HepG2 (cell line): ENCODE results near the gene DLX1. TPM values are rescaled to one million over a fixed set of nuclear protein-coding genes. Genes with fewer than 3 reads are reported as not detected.

Experiments
- ATAC-seq: fragments of 200-7000 bp; cut with Tn5 transposase; 3 replicates; pipeline ENCODE4 v1.9.1; 2020; ENCODE audit warnings: mild to moderate bottlenecking, moderate library complexity
- BruUV-seq: library from RNA; stranded (reverse); fragments of 400-500 nt; replicated peaks from 2 replicates; lab custom pipeline; 2021; lab: Mats Ljungman, UMichigan
- CTCF ChIA-PET: fragments of 300-600 bp; formaldehyde crosslinking; extraction: SDS; loops from one replicate; lab custom pipeline; 2021; ENCODE audit warnings: low total read pairs, inconsistent platforms, low intra/inter-chr PET ratio; lab: Yijun Ruan, JAX
- POLR2A ChIA-PET: fragments of 350-600 bp; sonication (Branson Sonifier 250); formaldehyde crosslinking; loops from one replicate; lab custom pipeline; 2020; ENCODE audit warnings: antibody characterized with exemption, inconsistent platforms; lab: Yijun Ruan, JAX
- DNase-seq: peaks from one replicate; pipeline ENCODE4 v3.0.0-alpha.2; 2015; ENCODE audit warnings: low spot score
- FAIRE-seq: peaks from 3 replicates; lab custom pipeline; 2011; peaks lifted over from hg19 to GRCh38; lab: Jason Lieb, UNC
- H2AFZ ChIP-seq: one replicate; pipeline ENCODE4 v1.6.1; 2011; ENCODE audit warnings: low read length, inconsistent platforms
- H3K27ac ChIP-seq: fragments of 300-600 bp; 3 replicates; pipeline ENCODE4 v1.8.0; 2011; ENCODE audit warnings: mixed run types, mild to moderate bottlenecking, mixed read lengths, low read length, inconsistent platforms; ENCODE audit not compliant: insufficient read depth; ENCODE audit errors: extremely low read length
- H3K27me3 ChIP-seq, 2 experiments: fragments of 200-600 bp in 1 of 2; 2 replicates in 1 of 2; 3 replicates in 1 of 2; pipeline versions ENCODE4 v1.6.0 to v1.8.0; 2011; ENCODE audit warnings: low read length in 2 of 2, mild to moderate bottlenecking in 2 of 2, moderate library complexity in 2 of 2, inconsistent platforms in 1 of 2; ENCODE audit not compliant: insufficient read depth in 2 of 2, control insufficient read depth in 1 of 2
- H3K36me3 ChIP-seq, 2 experiments: fragments of 200-600 bp in 1 of 2; replicated peaks in 1 of 2; 2 replicates in 1 of 2; 3 replicates in 1 of 2; pipeline versions ENCODE4 v1.5.1 to v1.8.0; 2011; ENCODE audit warnings: low read length in 2 of 2, inconsistent platforms in 1 of 2; ENCODE audit not compliant: insufficient read depth in 2 of 2, control insufficient read depth in 1 of 2
- H3K4me1 ChIP-seq: 2 replicates; pipeline ENCODE4 v1.5.1; 2012; ENCODE audit warnings: low read length, inconsistent platforms; ENCODE audit not compliant: insufficient read depth
- H3K4me2 ChIP-seq: 2 replicates; pipeline ENCODE4 v1.6.0; 2011; ENCODE audit warnings: low read depth, low read length, inconsistent platforms
- H3K4me3 ChIP-seq, 3 experiments: fragments of 200-600 bp in 1 of 3; sonication (generic), shearing (Covaris generic) in 1 of 3; replicated peaks in 1 of 3; 2 replicates each; pipeline ENCODE4 v1.5.1; 2011 to 2016; ENCODE audit warnings: low read length in 3 of 3, inconsistent platforms in 2 of 3, low read depth in 2 of 3, mild to moderate bottlenecking in 2 of 3, control low read depth in 1 of 3, mixed read lengths in 1 of 3; ENCODE audit not compliant: insufficient read depth in 1 of 3
- H3K79me2 ChIP-seq: one replicate; pipeline ENCODE4 v1.6.1; 2011; ENCODE audit warnings: low read length, inconsistent platforms; ENCODE audit not compliant: insufficient read depth
- H3K9ac ChIP-seq: 2 replicates; pipeline ENCODE4 v1.6.0; 2011; ENCODE audit warnings: mild to moderate bottlenecking, low read depth, low read length, inconsistent platforms; ENCODE audit not compliant: insufficient read depth
- H3K9me3 ChIP-seq: 2 replicates; pipeline ENCODE4 v1.5.1; 2012; ENCODE audit warnings: mild to moderate bottlenecking, low read length
- H4K20me1 ChIP-seq: 2 replicates; pipeline ENCODE4 v1.6.0; 2011; ENCODE audit warnings: inconsistent platforms, mild to moderate bottlenecking, low read length, moderate library complexity; ENCODE audit not compliant: insufficient read depth
- BHLHE40 ChIP-seq: IDR thresholded peaks from 2 replicates; pipeline ENCODE4 v1.6.1; 2011; ENCODE audit warnings: low read length, improper control_type of control experiment
- CENPX ChIP-seq: sonication (generic); formaldehyde crosslinking; IDR thresholded peaks from 2 replicates; pipeline ENCODE4 v1.9.0; 2021; ENCODE audit warnings: mild to moderate bottlenecking, missing genetic modification reagents, moderate library complexity
- DMAP1 ChIP-seq: IDR thresholded peaks from 2 replicates; pipeline ENCODE4 v1.6.1; 2016
- HOXA9 ChIP-seq: sonication (generic); formaldehyde crosslinking; IDR thresholded peaks from 2 replicates; pipeline ENCODE4 v1.8.1; 2022; ENCODE audit warnings: missing genetic modification reagents, mild to moderate bottlenecking, moderate library complexity, borderline replicate concordance
- IRX3 ChIP-seq: sonication (generic); formaldehyde crosslinking; IDR thresholded peaks from 2 replicates; pipeline ENCODE4 v1.8.1; 2023; ENCODE audit warnings: mild to moderate bottlenecking, low read depth, missing genetic modification reagents, borderline replicate concordance
- NAIF1 ChIP-seq: sonication (generic); formaldehyde crosslinking; IDR thresholded peaks from 2 replicates; pipeline ENCODE4 v1.5.0; 2020; ENCODE audit warnings: mild to moderate bottlenecking, missing genetic modification reagents, borderline replicate concordance
- NFKBIZ ChIP-seq: IDR thresholded peaks from 2 replicates; pipeline ENCODE4 v1.6.1; 2018; ENCODE audit warnings: missing genetic modification reagents, missing compliant biosample characterization
- PCBP1 ChIP-seq: fragments of 200-400 bp; formaldehyde crosslinking; IDR thresholded peaks from 2 replicates; pipeline ENCODE4 v1.6.1; 2017; ENCODE audit warnings: mild to moderate bottlenecking, low read depth, low read length, borderline replicate concordance
- RAD21 ChIP-seq: fragments of 450-650 bp; formaldehyde crosslinking; IDR thresholded peaks from 2 replicates; pipeline ENCODE4 v1.5.0; 2020; ENCODE audit warnings: mild to moderate bottlenecking
- RAD51 ChIP-seq: fragments of 450-650 bp; IDR thresholded peaks from 2 replicates; pipeline ENCODE4 v1.6.1; 2016; ENCODE audit warnings: borderline replicate concordance
- SNRNP70 ChIP-seq: fragments of 200-400 bp; formaldehyde crosslinking; IDR thresholded peaks from 2 replicates; pipeline ENCODE4 v1.6.1; 2017; ENCODE audit warnings: mild to moderate bottlenecking, low read depth, low read length, moderate library complexity
- ZNF138 ChIP-seq: sonication (generic); formaldehyde crosslinking; IDR thresholded peaks from 2 replicates; pipeline ENCODE4 v1.5.0; 2020; ENCODE audit warnings: mild to moderate bottlenecking, low read depth, missing genetic modification reagents
- ZNF224 ChIP-seq: sonication (generic); formaldehyde crosslinking; IDR thresholded peaks from 2 replicates; pipeline ENCODE4 v1.5.0; 2020; ENCODE audit warnings: mild to moderate bottlenecking, missing genetic modification reagents
- ZNF317 ChIP-seq: sonication (generic); formaldehyde crosslinking; IDR thresholded peaks from 2 replicates; pipeline ENCODE4 v1.5.0; 2020; ENCODE audit warnings: mild to moderate bottlenecking, missing genetic modification reagents
- ZNF350 ChIP-seq: sonication (generic); formaldehyde crosslinking; IDR thresholded peaks from 2 replicates; pipeline ENCODE4 v1.4.0; 2020; ENCODE audit warnings: mild to moderate bottlenecking, low read depth, missing genetic modification reagents, borderline replicate concordance
- ZNF563 ChIP-seq: sonication (generic); formaldehyde crosslinking; IDR thresholded peaks from 2 replicates; pipeline ENCODE4 v1.8.0; 2022; ENCODE audit warnings: mild to moderate bottlenecking, moderate library complexity, missing genetic modification reagents
- ZNF766 ChIP-seq: sonication (generic); formaldehyde crosslinking; IDR thresholded peaks from 2 replicates; pipeline ENCODE4 v1.5.0; 2020; ENCODE audit warnings: missing genetic modification reagents, borderline replicate concordance
- ZNF773 ChIP-seq: sonication (generic); formaldehyde crosslinking; IDR thresholded peaks from 2 replicates; pipeline ENCODE4 v1.4.0; 2020; ENCODE audit warnings: missing genetic modification reagents, borderline replicate concordance
- WGBS: methylation state at CpG from one replicate; pipeline ENCODE4 v1.1.6; 2017; ENCODE audit warnings: low lambda C conversion rate; 5-methylcytosine and 5-hydroxymethylcytosine counted together
- in situ Hi-C: cut with HindIII; loops from 2 replicates; pipeline ENCODE4 v1.10.0; 2017; ENCODE audit warnings: low pct_unique_long_range_greater_than_20kb; ENCODE audit not compliant: extremely low pct_ligation_motif_present
- intact Hi-C: fragments of 100-400 bp; cut with micrococcal nuclease; formaldehyde crosslinking; loops from one replicate; pipeline ENCODE4 v1.10.0; 2022; ENCODE audit not compliant: unreplicated experiment
- polyA plus RNA-seq, 8 experiments: library from polyadenylated mRNA; depleted of rRNA in 3 of 8; stranded (reverse) in 7 of 8; unstranded in 1 of 8; fragments of >200 nt; fragmentation: Illumina TruSeq in 4 of 8; extraction: Trizol in 4 of 8; gene quantifications; 2 replicates each; pipeline versions ENCODE4 v1.2.1 to v1.2.3, GENCODE V29; 2011 to 2016; ENCODE audit warnings: low read depth in 4 of 8, missing spikeins in 1 of 8, mixed read lengths in 1 of 8; ENCODE audit not compliant: insufficient read depth in 1 of 8
- total RNA-seq, 5 experiments: library from RNA; depleted of rRNA; stranded (reverse); fragments of >200 nt; fragmentation: Illumina TruSeq; extraction: Trizol; gene quantifications; 2 replicates each; pipeline ENCODE4 v1.2.3, GENCODE V29; 2016; ENCODE audit warnings: low read depth in 1 of 5

DLX1 gene
- total and polyA plus RNA-seq, 2 of the 13 experiments (the other 11 are each of a cell fraction or from before 2014, with no cell fraction given) = 0.18 to 0.86 TPM

DNA sequence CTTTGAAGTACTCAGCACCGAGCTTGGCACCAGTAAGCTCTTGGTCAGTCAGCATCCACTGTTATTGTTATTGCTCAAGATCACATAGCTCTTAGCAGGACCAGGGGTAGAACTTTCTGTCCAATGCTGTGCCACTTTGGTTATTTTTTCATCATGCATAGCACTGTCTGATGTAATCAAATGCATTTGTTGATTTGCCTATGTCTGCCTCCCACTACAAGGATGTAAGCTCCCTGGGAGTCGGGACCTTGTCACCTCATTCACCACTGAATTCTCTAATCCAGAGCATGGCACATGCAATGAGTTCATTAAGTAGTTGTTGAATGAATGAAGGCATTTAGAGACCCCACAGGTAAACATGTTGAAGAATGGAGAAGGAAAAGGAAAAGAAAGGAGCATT, 29.0 kb upstream of the DLX1 start:
- TF ChIP-seq ZNF773 (CRISPR knock-in tag) = no peak
- TF ChIP-seq BHLHE40 = no peak
- TF ChIP-seq RAD51 = no peak
- TF ChIP-seq ZNF138 (CRISPR knock-in tag) = no peak
- TF ChIP-seq CENPX (CRISPR knock-in tag) = no peak
- TF ChIP-seq IRX3 (CRISPR knock-in tag) = no peak
- TF ChIP-seq ZNF766 (CRISPR knock-in tag) = no peak
- no peak for TF ChIP-seq PCBP1
- TF ChIP-seq NAIF1 (CRISPR knock-in tag) = no peak
- no peak for TF ChIP-seq SNRNP70
- TF ChIP-seq ZNF350 (CRISPR knock-in tag) = no peak
- TF ChIP-seq ZNF317 (CRISPR knock-in tag) = no peak
- no peak for TF ChIP-seq ZNF224
- TF ChIP-seq HOXA9 = no peak
- no peak for TF ChIP-seq NFKBIZ (CRISPR knock-in tag)
- no peak for TF ChIP-seq ZNF563 (CRISPR knock-in tag)
- no peak for TF ChIP-seq DMAP1 (CRISPR knock-in tag)
- no peak for TF ChIP-seq RAD21 (CRISPR knock-in tag)
- Histone ChIP-seq H3K4me1 (peaks cover 34% of the 10 kb centered on the region), H3K27ac (no peak overlapping the region), H3K36me3 (no peaks in the 10 kb centered on the region), H3K4me2 (no peak overlapping the region), H3K4me3 (no peak overlapping the region), H3K9ac (no peak overlapping the region), H3K27me3 (no peaks in the 10 kb centered on the region), H3K79me2 (no peaks in the 10 kb centered on the region), H2AFZ (no peak overlapping the region), H3K9me3 (no peaks in the 10 kb centered on the region), H4K20me1 (no peaks in the 10 kb centered on the region)
- intact Hi-C loops = loop anchor here (10.0 kb wide), 1 partner anchor 51 kb away; no protein-coding TSS in a partner anchor
- no peak for DNase-seq
- POLR2A ChIA-PET = interaction anchor here (0.6 kb wide), 1 partner anchor 12 kb away, joined by 3 read pairs; no protein-coding TSS in a partner anchor
- WGBS = 98% methylated on average over 2 of the region's 2 CpGs
- BruUV-seq = no TSS peak
- ATAC-seq = no peak
- in situ Hi-C loops = no loop called here
- FAIRE-seq = no peak
- CTCF ChIA-PET = no interaction called here
